GM18868 (cell line): ENCODE results near the gene JAKMIP2.
"Not testable (repeated sequence)": the region's sequence is repeated elsewhere in the genome, so short reads cannot be mapped to it uniquely, and the experiment has no call there.

Experiments used
- ATAC-seq: cut with Tn5 transposase; IDR thresholded peaks from one replicate; pipeline ENCODE4 v1.9.1; 2021; ENCODE audit warnings: mild to moderate bottlenecking, moderate library complexity; ENCODE audit not compliant: unreplicated experiment

The JAKMIP2 gene

DNA sequence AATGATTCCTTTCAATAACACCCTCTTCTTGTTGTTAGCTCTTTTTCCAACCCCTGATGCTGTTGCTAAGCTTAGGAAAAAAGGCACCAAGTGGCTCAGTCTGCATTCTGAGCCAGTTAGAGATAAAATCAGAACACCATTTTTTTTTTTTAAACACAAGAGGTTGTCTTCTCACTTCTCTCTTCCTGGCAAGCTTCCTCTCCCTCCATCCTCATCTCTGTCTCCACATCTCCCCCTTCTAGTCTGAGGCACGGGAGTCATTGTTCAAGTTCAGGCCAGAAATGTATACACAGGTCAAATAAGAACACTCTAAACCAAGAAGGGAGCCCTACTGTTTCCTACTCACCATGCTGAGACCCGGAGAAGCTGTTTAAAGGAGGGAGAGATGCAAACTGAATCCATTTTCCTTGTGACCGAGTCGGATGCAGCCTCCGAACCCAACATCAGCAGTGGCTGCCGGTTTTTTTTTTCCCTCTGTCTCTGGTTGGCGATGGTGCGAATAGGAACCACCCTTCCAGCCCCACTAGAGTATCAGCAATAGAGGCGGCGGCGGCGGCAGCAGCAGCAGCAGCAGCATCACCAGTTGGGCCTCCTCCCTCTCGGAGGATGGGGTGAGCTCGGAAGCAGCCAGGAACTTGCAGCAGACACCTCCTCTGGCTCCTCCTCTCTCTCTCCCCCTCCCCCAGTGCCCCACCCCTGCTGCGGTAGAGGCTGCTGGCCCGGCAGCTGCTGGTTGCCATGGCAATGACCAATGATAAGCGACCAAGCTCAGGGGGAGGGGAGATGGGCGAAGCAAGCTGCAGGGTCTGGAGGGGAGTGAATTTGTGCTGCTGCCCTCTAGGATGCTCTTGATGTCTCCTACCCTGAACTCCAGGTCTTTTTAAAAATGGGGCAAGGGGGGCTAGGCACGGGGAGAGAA lies at the start of gene JAKMIP2:
Gene JAKMIP2 (minus strand): TSS at position 619 of the 919 bp plus-strand sequence. CDS start 110,922 bp downstream, outside the sequence.
- peak; percentile 81 for ATAC-seq

DNA sequence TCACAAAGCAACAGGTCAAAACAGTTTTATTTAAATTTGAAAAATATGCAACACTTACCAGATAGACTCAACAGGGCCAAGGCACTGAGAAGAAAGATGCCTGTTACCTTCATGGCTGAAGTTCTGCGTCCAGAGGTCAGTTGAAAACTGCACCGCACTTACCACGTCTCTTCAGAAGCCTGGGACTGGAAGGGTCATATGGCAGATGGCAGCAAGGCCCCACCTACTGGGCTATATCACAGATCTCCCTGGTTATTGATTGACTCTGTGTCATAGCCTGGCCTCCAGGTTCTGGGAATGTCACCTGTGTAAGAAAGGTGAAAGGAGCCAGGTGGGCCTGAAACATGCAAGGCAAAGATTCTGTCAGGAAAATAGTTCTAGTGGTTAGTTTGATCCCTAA lies 48.9 kb upstream of the JAKMIP2 start, which contains the start of gene SPINK1:
Gene SPINK1 (minus strand): TSS at position 207 of the 400 bp plus-strand sequence. CDS start 94 bp downstream, at position 113.
- no peak for ATAC-seq

DNA sequence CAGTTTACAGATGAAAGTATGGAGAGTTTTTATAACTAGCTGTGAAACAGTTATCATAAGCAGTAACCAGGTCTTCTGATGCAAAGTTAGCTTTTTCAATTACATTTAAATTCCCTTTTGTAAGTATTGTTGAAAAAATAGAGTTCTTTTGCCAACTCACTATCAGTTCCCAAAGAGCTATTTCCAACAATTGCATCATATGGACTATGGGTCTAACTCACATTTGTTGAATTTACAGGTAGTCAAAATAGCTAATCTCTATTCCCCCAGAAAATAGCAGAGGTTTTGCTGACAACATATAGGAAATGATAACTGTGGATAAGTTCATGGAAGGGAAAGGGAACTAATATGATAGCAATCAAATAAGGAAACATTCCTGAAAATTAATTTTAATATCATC lies 47.5 kb upstream of the JAKMIP2 start:
- ATAC-seq: no peak

- ATAC-seq: not testable (repeated sequence)
Measured at GRCh38 chr5:147827017-147827416, 44.5 kb upstream of the JAKMIP2 start.

DNA sequence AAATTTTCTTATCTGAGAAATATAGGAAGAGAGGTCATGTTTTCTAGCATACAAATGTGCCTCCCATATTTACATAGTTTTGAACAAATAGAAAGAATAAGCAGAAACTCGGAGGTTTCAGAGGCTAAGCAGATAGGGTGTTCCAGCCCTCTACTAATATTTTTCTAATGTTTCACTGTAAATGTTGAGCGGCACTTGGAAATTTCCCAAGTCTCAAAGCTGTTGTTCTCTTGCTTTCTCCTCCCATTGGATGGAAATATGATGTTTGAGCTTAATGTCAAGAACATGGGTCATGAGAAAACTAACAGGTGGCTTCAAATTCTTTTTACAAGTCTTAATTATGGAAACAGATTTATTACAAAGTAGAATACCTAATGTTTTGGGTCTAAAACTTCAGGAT lies 43.8 kb upstream of the JAKMIP2 start:
- no peak for ATAC-seq

- ATAC-seq: peak; percentile 94
Measured at GRCh38 chr5:147822686-147823491, 40.4 kb upstream of the JAKMIP2 start.

- not testable (repeated sequence) for ATAC-seq
Measured at GRCh38 chr5:147822222-147822621, 39.7 kb upstream of the JAKMIP2 start.

GRCh38 chr5:147821766-147822165 lies 39.2 kb upstream of the JAKMIP2 start:
- ATAC-seq: no peak

DNA sequence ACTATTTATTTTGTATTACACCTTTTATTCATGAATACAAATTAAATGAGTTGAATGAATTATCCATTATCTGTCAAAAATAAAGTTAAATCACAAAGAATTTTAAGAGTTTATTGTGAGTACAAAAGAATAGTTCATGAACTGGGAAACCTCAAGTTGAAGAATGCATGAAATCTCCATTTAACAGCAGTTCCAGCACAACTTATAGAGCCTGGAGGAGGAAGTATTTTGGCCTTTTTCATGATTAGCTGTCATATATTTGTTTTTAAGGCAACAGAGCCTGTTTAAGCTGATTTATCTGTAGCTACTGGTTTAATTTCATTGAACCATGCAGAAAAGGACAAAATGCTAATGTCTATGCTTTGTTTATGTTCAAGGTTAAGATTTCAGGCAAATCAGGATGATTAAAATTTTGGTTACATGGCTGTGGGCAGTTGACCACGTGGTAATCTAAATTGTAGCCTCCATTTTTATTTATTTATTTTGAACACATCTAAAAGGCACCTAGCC lies 36.8 kb upstream of the JAKMIP2 start:
- no peak for ATAC-seq

- no peak for ATAC-seq
Measured at GRCh38 chr5:147818290-147818689, 35.8 kb upstream of the JAKMIP2 start.

GRCh38 chr5:147813696-147814095 lies 31.2 kb upstream of the JAKMIP2 start:
- ATAC-seq: no peak

DNA sequence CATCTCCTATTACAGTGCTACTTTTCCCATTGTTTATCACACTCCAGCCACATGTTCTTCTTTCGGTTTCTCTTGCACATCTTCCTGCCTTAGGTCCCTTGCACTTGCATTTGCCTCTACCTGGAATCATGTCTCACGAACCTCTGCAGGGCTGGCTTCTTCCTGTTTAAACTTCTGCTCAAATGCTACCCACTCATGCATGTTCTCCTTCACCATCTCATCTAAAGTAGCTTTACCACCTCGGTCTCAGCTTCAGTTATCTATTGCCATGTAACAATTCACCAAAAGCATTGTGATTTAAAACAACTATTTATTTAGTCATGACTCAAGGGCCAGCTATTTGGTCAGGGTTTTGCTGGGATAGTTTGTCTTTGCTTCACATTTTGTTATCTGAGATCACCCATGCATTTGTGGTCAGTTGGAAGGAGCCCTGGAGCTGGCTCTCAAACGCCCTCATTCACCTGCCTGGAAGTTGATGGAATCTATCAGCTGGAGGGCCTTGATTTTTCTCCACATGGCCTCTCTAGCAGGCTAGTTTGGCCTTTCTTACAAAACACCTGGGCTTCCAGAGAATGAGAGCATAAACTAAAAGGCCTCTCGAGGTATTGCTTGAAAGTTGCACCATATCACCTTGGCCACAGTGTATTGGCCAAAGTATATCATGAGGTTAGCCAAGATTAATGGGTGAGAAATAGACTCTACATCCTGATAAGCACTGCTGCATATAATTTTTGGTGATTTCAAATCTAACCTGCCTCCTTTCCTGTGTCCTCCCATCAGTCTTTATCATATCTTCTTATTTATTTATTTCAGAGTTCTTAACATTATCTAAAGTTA lies 27.5 kb upstream of the JAKMIP2 start:
- no peak for ATAC-seq

DNA sequence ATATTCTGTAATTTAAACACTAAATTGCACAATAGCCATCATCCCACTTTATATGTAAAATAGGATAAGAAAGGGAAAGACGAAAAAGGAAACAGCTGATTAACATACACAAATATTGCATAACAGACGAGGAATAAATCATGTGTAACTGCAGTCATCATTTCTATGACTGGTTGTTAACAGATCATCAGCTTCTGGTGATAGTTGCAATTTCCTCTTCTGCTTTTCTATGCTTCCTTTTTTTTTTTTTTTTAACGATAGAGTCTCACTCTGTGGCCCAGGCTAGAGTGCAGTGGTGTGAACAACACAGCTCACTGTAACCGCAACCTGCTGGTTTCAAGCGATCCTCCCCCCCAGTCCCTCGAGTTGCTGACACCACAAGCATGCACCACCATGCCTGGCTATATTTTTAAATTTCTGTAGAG lies 22.5 kb upstream of the JAKMIP2 start:
- peak; percentile 92 for ATAC-seq

GRCh38 chr5:147804334-147804733 lies 21.8 kb upstream of the JAKMIP2 start:
- ATAC-seq: no peak

DNA sequence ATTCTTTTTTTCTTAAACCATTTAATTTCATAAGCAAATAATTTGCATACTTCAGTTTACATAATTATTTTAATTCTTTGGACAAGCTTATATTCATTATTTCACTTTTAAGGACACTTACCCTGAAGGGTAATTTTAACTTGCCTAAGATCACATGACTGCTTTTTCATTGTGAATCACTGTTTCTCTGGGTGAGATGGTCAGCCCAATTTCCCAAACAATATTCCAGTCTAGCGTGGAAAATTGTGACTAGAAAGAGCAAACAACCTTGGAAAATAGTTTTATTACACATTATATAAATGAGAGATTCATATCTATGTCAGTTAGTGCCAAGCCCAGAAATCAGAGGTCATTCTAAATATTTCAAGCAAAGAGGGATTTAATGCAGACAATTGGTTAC lies 21.4 kb upstream of the JAKMIP2 start:
- ATAC-seq: no peak

DNA sequence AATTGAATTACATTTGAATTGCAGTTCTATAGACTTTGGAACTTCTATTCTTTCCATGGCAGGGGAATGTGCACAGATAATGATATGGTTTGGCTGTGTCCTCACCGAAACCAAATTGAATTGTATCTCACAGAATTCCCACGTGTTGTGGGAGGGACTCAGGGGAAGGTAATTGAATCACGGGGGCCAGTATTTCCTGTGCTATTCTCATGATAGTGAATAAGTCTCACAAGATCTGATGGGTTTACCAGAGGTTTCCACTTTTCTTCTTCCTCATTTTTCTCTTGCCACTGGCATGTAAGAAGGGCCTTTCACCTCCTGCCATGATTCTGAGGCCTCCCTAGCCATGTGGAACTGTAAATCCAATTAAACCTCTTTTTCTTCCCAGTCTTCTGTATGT lies 20.6 kb upstream of the JAKMIP2 start:
- not testable (repeated sequence) for ATAC-seq

DNA sequence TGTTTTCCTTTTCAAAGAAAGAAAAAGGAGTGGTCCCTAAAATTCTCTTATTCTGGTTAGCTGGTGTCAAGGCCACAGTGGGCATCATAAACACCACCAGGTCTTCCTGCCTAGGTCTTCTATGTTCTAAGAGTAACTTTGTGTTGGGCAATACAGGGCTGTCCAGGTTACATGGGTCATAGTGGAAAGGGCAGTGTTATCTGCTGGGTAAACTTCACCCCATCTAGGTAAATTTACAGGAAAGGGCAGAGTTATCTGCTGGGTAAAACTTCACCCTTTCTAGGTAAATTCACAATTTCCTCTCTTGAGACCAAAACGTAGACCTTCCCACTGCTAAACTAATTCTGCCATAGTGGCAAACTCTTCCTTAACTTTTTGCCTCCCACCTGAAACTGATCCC lies 18.9 kb upstream of the JAKMIP2 start:
- no peak for ATAC-seq

DNA sequence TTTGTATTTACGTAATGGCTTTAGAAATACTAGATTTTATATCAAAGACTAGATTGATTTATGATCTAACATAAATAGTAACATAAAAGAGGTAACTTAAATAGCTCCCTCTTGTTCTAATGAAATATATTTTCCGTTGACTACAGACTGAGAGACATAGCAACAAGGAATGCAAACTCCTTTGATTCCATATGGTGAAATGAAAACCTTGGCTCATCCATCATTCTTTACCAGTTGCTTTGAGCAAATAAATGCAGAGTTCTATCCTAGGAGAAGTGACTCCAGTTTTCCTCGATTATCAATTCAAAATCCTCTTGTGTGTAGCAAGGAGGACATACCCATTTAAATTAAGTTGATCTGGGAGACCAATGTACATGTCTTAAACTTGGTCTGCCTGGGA lies 18.0 kb upstream of the JAKMIP2 start:
- no peak for ATAC-seq

GRCh38 chr5:147796556-147797308 lies 14.2 kb upstream of the JAKMIP2 start:
- ATAC-seq: no peak

DNA sequence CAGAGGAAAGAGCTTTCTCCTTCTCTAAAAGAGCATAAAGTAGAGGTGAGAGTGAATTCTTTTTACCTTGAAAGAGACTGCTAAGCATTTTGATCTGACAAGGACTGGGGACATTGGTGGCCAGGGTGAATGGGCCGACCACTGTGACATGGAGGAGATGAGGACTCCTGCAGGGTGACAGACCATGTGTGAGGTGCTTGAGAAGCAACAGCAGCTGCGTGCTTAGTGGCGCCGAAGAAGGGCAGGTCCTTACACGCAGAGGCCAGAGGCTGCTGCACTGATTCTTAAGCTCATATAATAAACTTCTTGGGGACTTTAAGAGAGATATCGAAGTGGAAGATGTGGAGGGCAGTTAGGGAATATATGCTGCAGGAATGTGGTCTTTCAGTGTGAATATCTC lies 8.7 kb upstream of the JAKMIP2 start:
- no peak for ATAC-seq
